A673 (cell line): Measurements from ENCODE around the gene LCN10. TPM values are rescaled to one million over a fixed set of nuclear protein-coding genes. Genes with fewer than 3 reads are reported as not detected.

Experiments
- BruUV-seq: library from RNA; stranded (reverse); fragments of 400-500 nt; replicated peaks from 2 replicates; lab custom pipeline; 2021; lab: Mats Ljungman, UMichigan
- CTCF ChIA-PET: fragments of 300-600 bp; sonication (Branson Sonifier 250); formaldehyde crosslinking; loops from one replicate; lab custom pipeline; 2022; ENCODE audit warnings: antibody characterized with exemption; lab: Charles Lee
- POLR2A ChIA-PET: fragments of 300-600 bp; sonication (Branson Sonifier 250); formaldehyde crosslinking; loops from one replicate; lab custom pipeline; 2022; ENCODE audit warnings: antibody characterized with exemption; ENCODE audit not compliant: low non-redundant PET; lab: Charles Lee
- DNase-seq: peaks from one replicate; pipeline ENCODE4 v3.0.0-alpha.2; 2015; ENCODE audit warnings: low spot score
- H3K27ac ChIP-seq: fragments of 200-600 bp; sonication (generic); 2 replicates; pipeline ENCODE4 v1.5.1; 2016; ENCODE audit warnings: mixed run types, low read depth, mild to moderate bottlenecking, mixed read lengths, antibody characterized with exemption, low read length; ENCODE audit not compliant: poor library complexity, severe bottlenecking
- H3K27me3 ChIP-seq: fragments of 200-600 bp; sonication (generic); replicated peaks from 2 replicates; pipeline ENCODE4 v1.6.1; 2017; ENCODE audit warnings: mixed run types, low read depth, mild to moderate bottlenecking, mixed read lengths, antibody characterized with exemption, low read length; ENCODE audit not compliant: insufficient read depth, poor library complexity
- H3K36me3 ChIP-seq: fragments of 200-600 bp; sonication (generic); 2 replicates; pipeline ENCODE4 v1.6.1; 2016; ENCODE audit warnings: mixed run types, mild to moderate bottlenecking, mixed read lengths, antibody characterized with exemption, low read length; ENCODE audit not compliant: insufficient read depth, poor library complexity, severe bottlenecking
- H3K4me1 ChIP-seq: fragments of 200-600 bp; sonication (generic); 2 replicates; pipeline ENCODE4 v1.6.1; 2017; ENCODE audit warnings: mixed run types, mild to moderate bottlenecking, mixed read lengths, antibody characterized with exemption, low read length; ENCODE audit not compliant: insufficient read depth, poor library complexity, severe bottlenecking
- H3K4me3 ChIP-seq: fragments of 200-600 bp; sonication (generic); 2 replicates; pipeline ENCODE4 v1.5.1; 2016; ENCODE audit warnings: low read depth, mixed run types, mild to moderate bottlenecking, mixed read lengths, low read length; ENCODE audit not compliant: poor library complexity, severe bottlenecking
- H3K9me3 ChIP-seq: fragments of 200-600 bp; sonication (generic); 2 replicates; pipeline ENCODE4 v1.6.1; 2016; ENCODE audit warnings: mixed run types, low read depth, mild to moderate bottlenecking, mixed read lengths, antibody characterized with exemption, low read length; ENCODE audit not compliant: poor library complexity, severe bottlenecking
- CTCF ChIP-seq: fragments of 300-800, 200-600 bp; sonication (generic); conservative IDR thresholded peaks from 2 replicates; pipeline ENCODE4 v1.5.1; 2017; ENCODE audit warnings: low read depth, mild to moderate bottlenecking, antibody characterized with exemption, low read length, moderate library complexity, mixed read lengths
- EZH2 ChIP-seq: fragments of 200-600 bp; sonication (generic); IDR thresholded peaks from 2 replicates; pipeline ENCODE4 v1.6.1; 2017; ENCODE audit warnings: borderline replicate concordance, low read depth, mild to moderate bottlenecking, mixed read lengths, antibody characterized with exemption, low read length; ENCODE audit not compliant: poor library complexity, severe bottlenecking
- intact Hi-C: fragments of 100-400 bp; cut with micrococcal nuclease; formaldehyde crosslinking; loops from one replicate; pipeline ENCODE4 v1.10.0; 2022; ENCODE audit not compliant: unreplicated experiment
- total RNA-seq: library from RNA; stranded (reverse); gene quantifications from 2 replicates; pipeline ENCODE4 v1.2.3, GENCODE V29; 2021

LCN10 gene
- total RNA-seq, 1 experiment from 2014 or later: 0.15 TPM

GRCh38 chr9:136762915-136763648, 20.3 kb upstream of the LCN10 start:
- POLR2A ChIA-PET: no interaction called here
- Histone ChIP-seq H3K27me3 (no peaks in the 10 kb centered on the region), H3K4me3 (no peak overlapping the region), H3K27ac (no peak overlapping the region), H3K4me1 (peaks cover 5% of the 10 kb centered on the region), H3K9me3 (no peaks in the 10 kb centered on the region), H3K36me3 (no peaks in the 10 kb centered on the region)
- intact Hi-C loops: no loop called here
- BruUV-seq: no TSS peak
- DNase-seq: peak; percentile 69
- TF ChIP-seq EZH2 (no peak), CTCF (no peak)
- CTCF ChIA-PET: interaction anchor here (0.6 kb wide), 1 partner anchor 19 kb away, joined by 4 read pairs; no protein-coding TSS in a partner anchor

- TF ChIP-seq EZH2 (no peak), CTCF (no peak)
- Histone ChIP-seq H3K4me3 (no peak overlapping the region), H3K4me1 (peaks cover 5% of the 10 kb centered on the region), H3K9me3 (no peaks in the 10 kb centered on the region), H3K27me3 (no peaks in the 10 kb centered on the region), H3K36me3 (no peaks in the 10 kb centered on the region), H3K27ac (no peak overlapping the region)
- intact Hi-C loops: no loop called here
- BruUV-seq: no TSS peak
- ChIA-PET CTCF (no interaction called here), POLR2A (no interaction called here)
- DNase-seq: no peak
Measured at GRCh38 chr9:136762221-136762691, 19.5 kb upstream of the LCN10 start.

GRCh38 chr9:136761545-136761981, 18.8 kb upstream of the LCN10 start:
- POLR2A ChIA-PET: no interaction called here
- H3K4me3 ChIP-seq: no peak overlapping the region
- no peaks in the 10 kb centered on the region for H3K27me3 ChIP-seq
- no peak overlapping the region for H3K27ac ChIP-seq
- intact Hi-C loops: no loop called here
- CTCF ChIA-PET: interaction anchor here (0.6 to 0.9 kb wide), 2 partner anchors 11 to 231 kb away, joined by 3 read pairs; no protein-coding TSS in a partner anchor
- no peaks in the 10 kb centered on the region for H3K36me3 ChIP-seq
- no TSS peak for BruUV-seq
- H3K4me1 ChIP-seq: peaks cover 5% of the 10 kb centered on the region
- no peak for DNase-seq
- no peaks in the 10 kb centered on the region for H3K9me3 ChIP-seq
- TF ChIP-seq CTCF: no peak
- no peak for TF ChIP-seq EZH2
